Endothelial cell of umbilical vein (primary cell): ENCODE results near the gene DLG1. TPM values are rescaled to one million over a fixed set of nuclear protein-coding genes. Genes with fewer than 3 reads are reported as not detected.

Experiments used
- BruUV-seq: library from RNA; stranded (reverse); fragments of 400-500 nt; replicated peaks from 2 replicates; lab custom pipeline; 2021; lab: Mats Ljungman, UMichigan
- CTCF ChIA-PET: fragments of 300-600, 350-600 bp; sonication (Branson Sonifier 250); formaldehyde crosslinking; loops from one replicate; lab custom pipeline; 2021; ENCODE audit warnings: antibody characterized with exemption, inconsistent platforms; lab: Charles Lee
- POLR2A ChIA-PET: fragments of 300-600, 350-600 bp; sonication (Branson Sonifier 250); formaldehyde crosslinking; loops from one replicate; lab custom pipeline; 2021; ENCODE audit warnings: antibody characterized with exemption, inconsistent platforms; lab: Charles Lee
- DNase-seq: peaks from one replicate; pipeline ENCODE4 v3.0.0-alpha.2; 2011; ENCODE audit warnings: low read depth, low spot score
- FAIRE-seq: peaks from 2 replicates; lab custom pipeline; 2011; peaks lifted over from hg19 to GRCh38; lab: Jason Lieb, UNC
- H2AFZ ChIP-seq: 2 replicates; pipeline ENCODE4 v1.6.0; 2012; ENCODE audit warnings: low read depth, low read length, control low read depth, inconsistent platforms
- H3K27ac ChIP-seq: 2 replicates; pipeline ENCODE4 v1.5.1; 2011; ENCODE audit warnings: low read depth, mild to moderate bottlenecking, control low read depth, low read length, moderate library complexity; ENCODE audit not compliant: insufficient read depth
- H3K27me3 ChIP-seq, 2 experiments: 2 replicates each; pipeline versions ENCODE4 v1.6.0 to v1.6.1; 2011; ENCODE audit warnings: low read length in 2 of 2, mixed read lengths in 1 of 2; ENCODE audit not compliant: control insufficient read depth in 2 of 2, insufficient read depth in 2 of 2
- H3K36me3 ChIP-seq, 2 experiments: 2 replicates in 1 of 2; 3 replicates in 1 of 2; pipeline ENCODE4 v1.5.1; 2011; ENCODE audit warnings: low read length in 2 of 2, mild to moderate bottlenecking in 1 of 2, moderate library complexity in 1 of 2; ENCODE audit not compliant: control insufficient read depth in 2 of 2, insufficient read depth in 2 of 2; ENCODE audit errors: extremely low read depth in 1 of 2
- H3K4me1 ChIP-seq: 3 replicates; pipeline ENCODE4 v1.5.1; 2011; ENCODE audit warnings: mild to moderate bottlenecking, low read length; ENCODE audit not compliant: control insufficient read depth, insufficient read depth; ENCODE audit errors: extremely low read depth
- H3K4me2 ChIP-seq: 2 replicates; pipeline ENCODE4 v1.6.1; 2011; ENCODE audit warnings: low read length, control low read depth, mixed read lengths; ENCODE audit not compliant: insufficient read depth
- H3K4me3 ChIP-seq, 3 experiments: fragments of 200-600 bp in 1 of 3; sonication (generic), shearing (Covaris generic) in 1 of 3; replicated peaks in 1 of 3; 2 replicates each; pipeline ENCODE4 v1.5.1; 2011 to 2016; ENCODE audit warnings: control low read depth in 3 of 3, low read length in 3 of 3, mild to moderate bottlenecking in 2 of 3, inconsistent platforms in 1 of 3, low read depth in 1 of 3, moderate library complexity in 1 of 3; ENCODE audit not compliant: insufficient read depth in 1 of 3
- H3K79me2 ChIP-seq: 2 replicates; pipeline ENCODE4 v1.6.0; 2012; ENCODE audit warnings: low read length, inconsistent platforms; ENCODE audit not compliant: control insufficient read depth, insufficient read depth
- H3K9ac ChIP-seq: replicated peaks from 2 replicates; pipeline ENCODE3; 2011; ENCODE audit warnings: low read length, control low read depth; ENCODE audit not compliant: insufficient read depth; ENCODE audit errors: extremely low read depth
- H3K9me1 ChIP-seq: replicated peaks from 3 replicates; pipeline ENCODE4 v1.6.0; 2011; ENCODE audit warnings: mild to moderate bottlenecking, low read length; ENCODE audit not compliant: control insufficient read depth, insufficient read depth; ENCODE audit errors: extremely low read depth
- H3K9me3 ChIP-seq: replicated peaks from 2 replicates; pipeline ENCODE4 v1.5.1; 2012; ENCODE audit warnings: low read length, inconsistent platforms; ENCODE audit not compliant: control insufficient read depth, insufficient read depth
- H4K20me1 ChIP-seq: replicated peaks from 2 replicates; pipeline ENCODE3; 2011; ENCODE audit warnings: mild to moderate bottlenecking, low read length; ENCODE audit not compliant: control insufficient read depth, insufficient read depth; ENCODE audit errors: extremely low read depth
- EZH2 ChIP-seq: IDR thresholded peaks from 2 replicates; pipeline ENCODE4 v1.6.1; 2012; ENCODE audit warnings: borderline replicate concordance, low read depth, mild to moderate bottlenecking, moderate library complexity, low read length, inconsistent platforms; ENCODE audit not compliant: severe bottlenecking
- FOS ChIP-seq: IDR thresholded peaks from 2 replicates; pipeline ENCODE4 v1.6.1; 2011; ENCODE audit warnings: mild to moderate bottlenecking, low read length, moderate library complexity, borderline replicate concordance; ENCODE audit not compliant: insufficient read depth
- GATA2 ChIP-seq: IDR thresholded peaks from 2 replicates; pipeline ENCODE4 v1.7.0; 2011; ENCODE audit warnings: low read depth, mild to moderate bottlenecking, moderate library complexity, mixed read lengths, low read length; ENCODE audit not compliant: insufficient read length, insufficient read depth
- JUN ChIP-seq: IDR thresholded peaks from 2 replicates; pipeline ENCODE4 v1.6.1; 2011; ENCODE audit warnings: borderline replicate concordance, low read depth; ENCODE audit not compliant: insufficient read length, insufficient read depth
- MAX ChIP-seq: IDR thresholded peaks from 2 replicates; pipeline ENCODE4 v1.6.1; 2011; ENCODE audit not compliant: insufficient read depth, insufficient read length
- MYC ChIP-seq: IDR thresholded peaks from one replicate; pipeline ENCODE4 v1.6.1; 2011; ENCODE audit warnings: mild to moderate bottlenecking, low read depth, low read length
- POLR2A ChIP-seq: IDR thresholded peaks from 2 replicates; pipeline ENCODE4 v1.6.1; 2012; ENCODE audit warnings: low read depth, mild to moderate bottlenecking, control low read depth, low read length
- POLR2AphosphoS5 ChIP-seq: IDR thresholded peaks from 2 replicates; pipeline ENCODE4 v1.6.1; 2012; ENCODE audit warnings: low read depth, mild to moderate bottlenecking, control low read depth, low read length, moderate library complexity; ENCODE audit not compliant: insufficient read depth
- dilution Hi-C: fragments of 300-500 bp; cut with MboI; formaldehyde crosslinking; loops from one replicate; pipeline ENCODE4 v1.15.0; 2019; ENCODE audit warnings: low sequenced_read_pairs; ENCODE audit not compliant: extremely low pct_ligation_motif_present
- intact Hi-C: fragments of 100-400 bp; cut with micrococcal nuclease; formaldehyde crosslinking; loops from one replicate; pipeline ENCODE4 v1.10.0; 2022
- polyA plus RNA-seq, 4 experiments: library from polyadenylated mRNA; depleted of rRNA in 3 of 4; stranded (reverse) in 3 of 4; unstranded in 1 of 4; fragments of >200 nt; gene quantifications; 2 replicates each; pipeline versions ENCODE4 v1.2.1 to v1.2.3, GENCODE V29; 2011 to 2012; ENCODE audit warnings: missing spikeins in 1 of 4
- total RNA-seq: library from RNA; stranded (reverse); gene quantifications from 2 replicates; pipeline ENCODE4 v1.2.3, GENCODE V29; 2021
- TF ChIP-seq, protein P1 (sequence below), 2 donors: IDR thresholded peaks; 1 replicate in 1 of 2; 2 replicates in 1 of 2; pipeline ENCODE4 v1.5.1; 2011; ENCODE audit warnings: low read length in 2 of 2, mild to moderate bottlenecking in 2 of 2, moderate library complexity in 2 of 2, control low read depth in 1 of 2, inconsistent platforms in 1 of 2, low read depth in 1 of 2; ENCODE audit not compliant: insufficient read depth in 1 of 2; ENCODE audit errors: extremely low read depth in 1 of 2

Gene DLG1
- total and polyA plus RNA-seq, 2 donors (not counting 3 experiments of a cell fraction or from before 2014, with no cell fraction given): 26.5 to 80.1 TPM

GRCh38 chr3:197006446-197006845, 292.0 kb downstream of the DLG1 start:
- no peak overlapping the region for H3K27ac ChIP-seq
- CTCF ChIA-PET: interaction anchor here (1.7 kb wide), 1 partner anchor 10 kb away, joined by 5 read pairs; no protein-coding TSS in a partner anchor
- H3K9ac ChIP-seq: no peak overlapping the region
- intact Hi-C loops (loop anchor here (10.0 kb wide), 1 partner anchor 508 kb away; no protein-coding TSS in a partner anchor), dilution Hi-C loops (no loop called here)
- no peak overlapping the region for H3K4me3 ChIP-seq
- no peaks in the 10 kb centered on the region for H3K9me1 ChIP-seq
- no peak overlapping the region for H3K4me2 ChIP-seq
- no peaks in the 10 kb centered on the region for H3K36me3 ChIP-seq
- DNase-seq: no peak
- H3K4me1 ChIP-seq: peaks cover 2% of the 10 kb centered on the region
- H3K79me2 ChIP-seq: no peaks in the 10 kb centered on the region
- H4K20me1 ChIP-seq: no peaks in the 10 kb centered on the region
- no peak overlapping the region for H2AFZ ChIP-seq
- FAIRE-seq: no peak
- no peaks in the 10 kb centered on the region for H3K27me3 ChIP-seq
- POLR2A ChIA-PET: no interaction called here
- no peak for TF ChIP-seq EZH2
- TF ChIP-seq, protein P1, sequence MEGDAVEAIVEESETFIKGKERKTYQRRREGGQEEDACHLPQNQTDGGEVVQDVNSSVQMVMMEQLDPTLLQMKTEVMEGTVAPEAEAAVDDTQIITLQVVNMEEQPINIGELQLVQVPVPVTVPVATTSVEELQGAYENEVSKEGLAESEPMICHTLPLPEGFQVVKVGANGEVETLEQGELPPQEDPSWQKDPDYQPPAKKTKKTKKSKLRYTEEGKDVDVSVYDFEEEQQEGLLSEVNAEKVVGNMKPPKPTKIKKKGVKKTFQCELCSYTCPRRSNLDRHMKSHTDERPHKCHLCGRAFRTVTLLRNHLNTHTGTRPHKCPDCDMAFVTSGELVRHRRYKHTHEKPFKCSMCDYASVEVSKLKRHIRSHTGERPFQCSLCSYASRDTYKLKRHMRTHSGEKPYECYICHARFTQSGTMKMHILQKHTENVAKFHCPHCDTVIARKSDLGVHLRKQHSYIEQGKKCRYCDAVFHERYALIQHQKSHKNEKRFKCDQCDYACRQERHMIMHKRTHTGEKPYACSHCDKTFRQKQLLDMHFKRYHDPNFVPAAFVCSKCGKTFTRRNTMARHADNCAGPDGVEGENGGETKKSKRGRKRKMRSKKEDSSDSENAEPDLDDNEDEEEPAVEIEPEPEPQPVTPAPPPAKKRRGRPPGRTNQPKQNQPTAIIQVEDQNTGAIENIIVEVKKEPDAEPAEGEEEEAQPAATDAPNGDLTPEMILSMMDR (IDR thresholded peaks at IDR 0.05; ENCODE audit: extremely low read depth in 1 of 2, insufficient read depth in 1 of 2, low read depth in 1 of 2, low read length in 2 of 2): no peak
- no peak for TF ChIP-seq MYC
- TF ChIP-seq POLR2AphosphoS5: no peak
- TF ChIP-seq POLR2A: no peak
- no peak for TF ChIP-seq MAX
- TF ChIP-seq GATA2: no peak
- TF ChIP-seq JUN: no peak
- TF ChIP-seq FOS: no peak
- BruUV-seq: no TSS peak
- H3K9me3 ChIP-seq: no peaks in the 10 kb centered on the region
